Measurements from ENCODE around the gene SERPINB12.

- TF ChIP-seq, protein P1, sequence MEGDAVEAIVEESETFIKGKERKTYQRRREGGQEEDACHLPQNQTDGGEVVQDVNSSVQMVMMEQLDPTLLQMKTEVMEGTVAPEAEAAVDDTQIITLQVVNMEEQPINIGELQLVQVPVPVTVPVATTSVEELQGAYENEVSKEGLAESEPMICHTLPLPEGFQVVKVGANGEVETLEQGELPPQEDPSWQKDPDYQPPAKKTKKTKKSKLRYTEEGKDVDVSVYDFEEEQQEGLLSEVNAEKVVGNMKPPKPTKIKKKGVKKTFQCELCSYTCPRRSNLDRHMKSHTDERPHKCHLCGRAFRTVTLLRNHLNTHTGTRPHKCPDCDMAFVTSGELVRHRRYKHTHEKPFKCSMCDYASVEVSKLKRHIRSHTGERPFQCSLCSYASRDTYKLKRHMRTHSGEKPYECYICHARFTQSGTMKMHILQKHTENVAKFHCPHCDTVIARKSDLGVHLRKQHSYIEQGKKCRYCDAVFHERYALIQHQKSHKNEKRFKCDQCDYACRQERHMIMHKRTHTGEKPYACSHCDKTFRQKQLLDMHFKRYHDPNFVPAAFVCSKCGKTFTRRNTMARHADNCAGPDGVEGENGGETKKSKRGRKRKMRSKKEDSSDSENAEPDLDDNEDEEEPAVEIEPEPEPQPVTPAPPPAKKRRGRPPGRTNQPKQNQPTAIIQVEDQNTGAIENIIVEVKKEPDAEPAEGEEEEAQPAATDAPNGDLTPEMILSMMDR (IDR thresholded peaks at IDR 0.05) = no peak
- no peak for TF ChIP-seq POLR2AphosphoS5 (IDR thresholded peaks at IDR 0.05)
Measured at GRCh38 chr18:63590373-63590772, 48.2 kb downstream of the SERPINB12 start.
